ENCODE results near the gene H1-8.
A peak's percentile ranks its signal among the peaks of the same experiment; 100 is the strongest.
"Not testable (repeated sequence)": the region's sequence is repeated elsewhere in the genome, so short reads cannot be mapped to it uniquely, and the experiment has no call there.

H1-8 gene

DNA sequence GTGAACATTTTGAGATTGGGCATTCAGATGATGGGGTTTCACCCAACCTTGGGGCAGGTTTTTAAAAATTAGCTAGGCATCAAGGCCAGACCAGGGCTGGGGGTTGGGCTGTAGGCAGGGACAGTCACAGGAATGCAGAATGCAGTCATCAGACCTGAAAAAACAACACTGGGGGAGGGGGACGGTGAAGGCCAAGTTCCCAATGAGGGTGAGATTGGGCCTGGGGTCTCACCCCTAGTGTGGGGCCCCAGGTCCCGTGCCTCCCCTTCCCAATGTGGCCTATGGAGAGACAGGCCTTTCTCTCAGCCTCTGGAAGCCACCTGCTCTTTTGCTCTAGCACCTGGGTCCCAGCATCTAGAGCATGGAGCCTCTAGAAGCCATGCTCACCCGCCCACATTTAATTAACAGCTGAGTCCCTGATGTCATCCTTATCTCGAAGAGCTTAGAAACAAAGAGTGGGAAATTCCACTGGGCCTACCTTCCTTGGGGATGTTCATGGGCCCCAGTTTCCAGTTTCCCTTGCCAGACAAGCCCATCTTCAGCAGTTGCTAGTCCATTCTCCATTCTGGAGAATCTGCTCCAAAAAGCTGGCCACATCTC, 8.4 kb upstream of the H1-8 start:
- DNase-seq = peak; percentile 49

DNA sequence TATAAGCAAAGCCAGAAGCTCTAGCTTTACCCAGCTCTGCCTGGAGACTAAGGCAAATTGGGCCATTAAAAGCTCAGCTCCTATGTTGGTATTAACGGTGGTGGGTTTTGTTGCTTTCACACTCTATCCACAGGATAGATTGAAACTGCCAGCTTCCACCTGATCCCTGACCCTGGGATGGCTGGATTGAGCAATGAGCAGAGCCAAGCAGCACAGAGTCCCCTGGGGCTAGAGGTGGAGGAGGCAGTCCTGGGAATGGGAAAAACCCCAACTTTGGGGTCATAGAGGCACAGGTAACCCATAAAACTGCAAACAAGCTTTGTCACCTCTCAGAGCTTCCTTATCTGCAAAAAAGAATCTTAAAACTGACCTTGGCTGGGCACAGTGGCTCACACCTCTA, 7.9 kb upstream of the H1-8 start:
- no peak for DNase-seq

DNA sequence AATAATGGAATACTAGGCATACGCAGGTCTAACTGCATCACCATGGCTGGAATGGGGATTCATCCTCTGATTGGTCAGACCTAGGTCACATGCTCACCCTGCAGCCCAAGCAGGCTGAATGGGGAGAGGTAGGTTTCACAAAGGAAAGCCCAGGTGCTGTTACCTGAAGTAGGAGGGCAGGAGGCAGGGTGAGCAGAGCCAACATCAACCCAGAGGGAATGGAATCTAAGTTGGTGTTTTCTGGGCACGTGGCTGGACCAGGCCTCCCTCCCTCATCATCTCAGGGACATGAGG, 6.7 kb upstream of the H1-8 start:
- no peak for DNase-seq

DNA sequence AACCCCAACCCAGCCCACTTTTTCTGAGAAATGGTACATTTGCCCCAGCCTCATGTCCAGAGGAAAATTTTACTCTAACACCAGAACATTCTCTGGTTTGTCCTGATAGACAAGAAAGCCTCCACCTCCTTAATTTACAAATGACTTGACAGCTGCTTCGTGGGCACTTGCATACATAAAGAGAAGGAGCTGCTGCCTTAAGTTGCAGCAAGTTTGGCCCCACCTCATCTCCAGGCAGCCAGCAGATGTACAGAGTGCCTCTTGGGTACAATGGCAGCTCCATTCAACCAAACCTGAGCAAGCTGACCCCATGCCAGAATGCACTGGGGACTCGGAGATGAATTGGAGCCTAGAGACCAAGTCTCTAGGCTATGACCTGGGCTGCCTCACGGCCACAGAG, 6.2 kb upstream of the H1-8 start:
- no peak for DNase-seq

- DNase-seq = no peak
These were observed 3.8 kb upstream of the H1-8 start for GRCh38 chr3:129539206-129539605.

DNA sequence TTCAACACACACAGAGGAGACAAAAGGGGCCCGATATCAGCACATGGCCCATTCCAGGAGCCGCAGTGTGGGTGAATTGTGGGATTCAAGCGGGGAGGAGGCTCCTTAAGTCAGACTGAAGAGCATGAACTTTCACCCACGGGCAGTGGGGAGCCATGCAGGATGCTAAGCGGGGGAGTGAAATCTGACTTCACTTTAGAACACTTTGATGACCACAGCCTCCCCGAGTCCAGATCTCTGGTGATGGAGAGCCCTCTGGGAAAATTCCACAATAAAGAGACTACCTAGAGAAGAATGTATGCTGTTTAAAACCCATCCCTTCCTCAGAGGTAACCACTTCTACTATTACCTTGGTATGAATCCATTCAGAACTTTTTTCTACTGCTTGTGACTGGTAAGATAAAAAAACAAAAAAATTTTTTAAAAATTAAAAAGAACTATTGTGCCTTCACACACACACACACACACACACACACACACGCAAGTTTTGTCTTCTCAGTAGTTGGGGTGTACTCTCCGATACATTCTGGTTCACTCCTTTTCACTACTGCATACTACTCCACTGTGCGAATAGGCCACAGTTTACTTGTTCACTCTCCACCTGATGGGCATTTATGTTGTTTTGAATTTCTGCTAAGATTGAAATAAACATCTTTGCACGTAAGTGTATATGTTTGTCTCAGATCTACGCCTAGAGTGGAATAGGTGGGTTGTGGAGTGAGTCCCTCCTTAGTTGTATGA, 2.0 kb upstream of the H1-8 start:
- no peak for DNase-seq

- DNase-seq = no peak
These were observed 228 bp upstream of the H1-8 start for GRCh38 chr3:129542747-129543146.

GRCh38 chr3:129543999-129544398, 1.0 kb downstream of the H1-8 start:
- no peak for DNase-seq

DNA sequence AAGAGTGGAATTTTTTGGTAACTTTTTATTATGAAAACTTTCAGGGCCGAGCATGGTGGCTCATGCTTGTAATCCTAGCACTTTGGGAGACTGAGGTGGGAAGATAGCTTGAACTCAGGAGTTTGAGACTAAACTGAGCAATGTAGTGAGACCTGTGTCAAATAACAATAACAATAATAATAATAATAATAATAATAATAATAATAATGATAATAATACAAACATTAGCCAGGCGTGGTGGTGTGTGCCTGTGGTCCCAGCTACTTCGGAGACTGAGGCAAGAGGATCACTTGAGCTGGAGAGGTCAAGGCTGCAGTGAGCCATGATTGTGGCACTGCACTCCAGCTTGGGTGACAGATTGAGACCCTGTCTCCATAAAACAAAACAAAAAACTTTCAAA, 3.0 kb downstream of the H1-8 start:
- DNase-seq = not testable (repeated sequence)

DNA sequence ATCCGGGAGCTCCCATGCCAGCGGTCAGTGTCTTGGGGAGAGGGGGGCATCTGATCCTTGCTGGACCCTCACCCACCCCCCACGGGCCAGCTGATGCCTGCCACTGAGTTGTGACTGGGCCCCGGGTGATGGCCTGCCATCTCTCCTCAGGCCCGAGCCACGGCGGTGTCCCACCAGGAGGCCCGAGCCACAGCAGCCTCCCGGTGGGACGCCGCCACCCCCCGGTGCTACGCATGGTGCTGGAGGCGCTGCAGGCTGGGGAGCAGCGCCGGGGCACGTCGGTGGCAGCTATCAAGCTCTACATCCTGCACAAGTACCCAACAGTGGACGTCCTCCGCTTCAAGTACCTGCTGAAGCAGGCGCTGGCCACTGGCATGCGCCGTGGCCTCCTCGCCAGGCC, 4.3 kb downstream of the H1-8 start:
- no peak for DNase-seq

DNA sequence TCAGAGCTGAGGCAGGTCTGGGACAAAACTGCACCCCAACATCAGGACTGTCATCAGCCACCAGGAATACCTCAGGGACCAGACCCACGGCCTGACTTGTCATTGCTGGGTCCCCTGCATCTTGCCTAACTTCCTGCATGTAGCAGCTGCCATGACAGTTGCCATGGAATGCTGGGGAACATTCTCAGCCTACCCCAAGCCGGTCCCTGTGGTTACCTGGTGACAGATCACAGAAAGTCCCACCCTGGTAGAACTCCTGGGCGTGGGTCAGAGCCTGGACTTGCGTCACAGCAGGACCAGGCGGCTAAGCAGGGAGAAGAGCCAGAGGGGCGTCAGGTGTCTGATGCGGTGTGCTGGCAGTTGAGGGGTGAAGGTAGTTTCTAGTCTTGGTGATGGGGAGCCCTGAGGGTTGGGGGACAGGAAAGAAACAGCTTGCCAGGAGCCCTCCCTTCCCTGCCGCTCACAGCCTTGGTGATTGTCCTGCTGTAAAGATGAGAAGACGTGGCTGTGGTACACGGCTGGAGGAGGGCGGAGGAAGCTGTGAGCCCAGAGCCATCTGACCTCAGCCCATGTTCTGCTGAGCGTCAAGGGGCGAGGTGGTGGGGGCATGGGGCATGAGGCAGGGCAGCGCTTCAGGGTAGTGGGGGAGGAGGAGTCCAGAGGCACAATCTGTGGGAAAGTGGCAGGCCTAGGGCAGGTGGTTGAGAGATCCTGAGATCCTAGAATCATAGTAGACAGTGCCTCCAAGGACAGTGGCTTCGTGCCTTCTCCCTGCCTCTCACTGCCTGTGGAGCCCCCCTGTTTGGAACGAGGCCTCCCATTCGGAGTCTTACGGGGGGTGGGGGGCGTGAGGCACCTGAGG, 5.4 kb downstream of the H1-8 start:
- no peak for DNase-seq

GRCh38 chr3:129549006-129549800, 6.2 kb downstream of the H1-8 start:
- no peak for DNase-seq

- no peak for DNase-seq
These were observed 6.8 kb downstream of the H1-8 start for GRCh38 chr3:129549805-129550204.

GRCh38 chr3:129552287-129553050, 9.5 kb downstream of the H1-8 start:
- DNase-seq = no peak

DNA sequence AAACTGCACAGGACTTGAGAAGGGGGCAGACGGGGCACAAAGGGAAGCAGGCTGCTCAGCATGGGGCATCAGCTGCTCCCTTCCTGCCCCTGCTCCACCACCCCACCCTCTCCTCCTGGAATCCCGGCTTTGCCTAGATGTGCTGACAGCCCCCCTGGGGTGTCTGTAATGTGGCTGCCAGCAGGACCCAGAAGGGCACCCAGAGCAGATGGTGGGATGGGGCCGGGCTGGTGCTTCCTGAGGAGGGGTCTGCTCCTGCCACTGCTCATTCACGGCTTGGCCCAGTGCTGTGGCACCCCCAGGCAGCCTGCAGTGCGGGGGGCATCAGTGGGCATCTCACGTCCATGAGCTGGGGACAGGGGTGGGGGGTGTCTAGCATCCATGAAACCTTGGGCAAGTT, 10.2 kb downstream of the H1-8 start:
- no peak for DNase-seq

- no peak for DNase-seq
These were observed 10.7 kb downstream of the H1-8 start for GRCh38 chr3:129553719-129554118.

DNA sequence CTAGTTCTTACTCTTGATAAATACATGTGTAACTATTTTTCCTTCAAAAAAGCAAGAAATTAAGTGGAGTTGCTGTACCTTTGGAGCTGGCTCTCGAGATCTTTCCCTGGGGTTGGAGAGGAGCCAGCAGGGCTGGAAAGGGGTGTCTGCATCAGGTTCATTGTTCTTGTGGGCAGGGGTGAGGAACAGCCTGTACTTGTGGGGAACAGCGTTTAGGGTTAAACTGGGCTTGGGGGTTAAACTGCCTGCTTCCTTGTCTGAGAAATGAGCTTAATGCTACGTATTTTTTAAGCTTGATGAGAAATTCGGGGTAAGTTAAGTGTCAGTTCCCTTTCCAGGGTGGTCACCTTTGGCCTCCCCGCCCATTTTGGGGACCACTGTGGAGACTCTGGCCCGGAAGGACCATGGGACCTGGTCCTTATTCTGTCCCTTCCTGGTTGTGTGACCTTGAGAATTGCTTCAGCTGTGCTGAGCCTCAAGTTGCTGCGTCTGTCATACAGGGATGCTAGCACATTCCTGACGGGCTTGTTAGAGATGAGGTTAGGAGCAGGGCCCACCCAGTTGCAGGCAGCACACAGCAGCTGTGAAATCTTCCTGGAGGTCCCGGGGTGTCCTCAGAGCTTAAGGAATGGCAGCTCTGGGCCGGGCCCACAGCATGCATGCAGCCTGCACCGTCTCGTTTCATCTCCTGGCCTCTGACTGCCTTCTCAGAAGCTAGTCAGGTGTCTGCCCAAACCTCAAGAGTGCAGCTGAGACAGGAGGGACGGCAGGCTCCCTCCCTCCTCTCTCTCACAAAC, 11.6 kb downstream of the H1-8 start:
- no peak for DNase-seq

DNA sequence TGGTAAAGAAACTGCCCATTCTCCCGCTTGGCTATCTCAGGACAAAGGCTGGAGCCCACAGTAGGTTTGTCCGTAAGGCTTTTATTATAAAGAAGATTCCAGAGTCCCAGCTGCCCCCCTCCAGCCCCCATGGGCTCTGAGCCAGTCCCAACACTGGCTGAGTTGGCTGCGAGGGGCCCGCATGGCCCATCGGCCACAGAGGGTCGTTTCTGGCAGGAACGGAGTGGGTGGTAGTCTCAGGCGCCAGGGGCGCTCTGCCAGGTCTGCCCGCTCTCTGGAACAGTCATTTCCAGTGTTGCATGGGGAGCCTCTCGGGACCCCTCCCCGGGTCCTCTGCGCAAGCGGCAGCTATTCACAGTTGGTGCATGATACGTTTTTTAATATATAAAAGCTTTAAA, 12.2 kb downstream of the H1-8 start:
- DNase-seq = no peak

- no peak for DNase-seq
These were observed 12.8 kb downstream of the H1-8 start for GRCh38 chr3:129555616-129556357.

- DNase-seq = no peak
These were observed 13.4 kb downstream of the H1-8 start for GRCh38 chr3:129556358-129556695.

Measured in right kidney (tissue), 1 donor.